BLaER1 treated with 17β-estradiol and CSF1 and Interleukin-3, amounts not matched to agents 10 nM and 100 nM (cell line): ENCODE data around the gene TCEA2.

Experiments used
- H3K27ac ChIP-seq, 11 experiments: shearing (Covaris generic); formaldehyde crosslinking; 2 replicates each; pipeline ENCODE4 v1.8.1; 2022
- H3K27me3 ChIP-seq, 11 experiments: shearing (Covaris generic); formaldehyde crosslinking; 2 replicates each; pipeline ENCODE4 v1.8.1; 2022
- H3K36me3 ChIP-seq, 11 experiments: shearing (Covaris generic); formaldehyde crosslinking; 2 replicates each; pipeline ENCODE4 v1.8.1; 2022
- H3K4me1 ChIP-seq, 10 experiments: shearing (Covaris generic); formaldehyde crosslinking; 2 replicates each; pipeline ENCODE4 v1.8.1; 2022
- H3K4me2 ChIP-seq, 11 experiments: shearing (Covaris generic); formaldehyde crosslinking; 2 replicates each; pipeline ENCODE4 v1.8.1; 2022
- H3K4me3 ChIP-seq, 10 experiments: shearing (Covaris generic); formaldehyde crosslinking; 2 replicates each; pipeline ENCODE4 v1.8.1; 2022
- H3K9ac ChIP-seq, 11 experiments: shearing (Covaris generic); formaldehyde crosslinking; 2 replicates each; pipeline ENCODE4 v1.8.1; 2022
- H3K9me3 ChIP-seq, 11 experiments: shearing (Covaris generic); formaldehyde crosslinking; replicated peaks in 1 of 11; 2 replicates each; pipeline ENCODE4 v1.8.1; 2022
- H4K20me1 ChIP-seq, 11 experiments: shearing (Covaris generic); formaldehyde crosslinking; 2 replicates each; pipeline ENCODE4 v1.8.1; 2022
- Cebpa-rat ChIP-seq, 11 experiments: shearing (Covaris generic); IDR thresholded peaks; 2 replicates each; pipeline ENCODE4 v1.8.1; 2022

Gene TCEA2

DNA sequence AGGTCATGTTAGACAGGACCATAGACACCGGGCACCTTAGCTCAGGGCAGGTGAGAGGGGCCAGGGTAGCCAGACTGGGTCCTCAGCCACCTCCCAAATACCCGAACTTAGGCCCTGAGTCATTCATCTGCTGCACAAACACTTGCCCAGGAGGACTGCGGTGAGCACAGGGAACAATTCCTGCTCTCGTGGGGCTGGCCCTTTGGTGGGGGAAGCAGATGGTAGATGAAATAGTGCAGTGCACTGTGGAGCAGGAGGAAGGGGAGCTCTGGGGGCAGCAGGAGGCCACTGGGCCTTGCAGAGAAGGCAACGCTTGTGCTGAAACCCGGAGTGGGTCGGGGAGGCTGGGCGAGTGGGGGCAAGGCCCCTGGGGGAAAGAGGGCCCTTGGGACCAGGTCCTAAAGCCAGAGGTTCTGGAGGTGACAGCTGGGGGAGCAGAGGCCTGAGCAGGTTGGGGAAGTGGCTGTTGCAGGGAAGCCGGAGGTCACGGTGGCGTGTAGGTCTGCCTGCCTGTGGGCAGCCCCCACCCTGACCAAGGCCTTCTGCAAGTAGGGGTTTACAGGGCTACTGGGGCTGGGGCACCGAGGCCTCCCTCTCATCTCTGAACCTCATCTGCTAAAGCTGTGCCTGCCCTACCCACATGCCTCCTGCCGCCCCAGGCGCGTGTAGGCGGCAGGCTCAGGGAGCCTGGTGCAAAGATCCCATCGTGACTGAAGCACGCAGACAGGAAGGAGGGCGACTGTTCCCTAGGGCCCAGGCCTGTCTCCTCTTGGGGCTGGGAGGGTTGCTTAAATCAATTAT lies 49.0 kb downstream of the TCEA2 start:
- no peak for TF ChIP-seq Cebpa-rat (IDR thresholded peaks at IDR 0.05)
- Histone ChIP-seq H3K4me3 (no peak overlapping the region), H3K4me1 (peaks cover 32 to 74% (median 65%) of the 10 kb centered on the region in 10 experiments), H3K27ac (peak overlapping the region in 6 of 11 experiments; percentile 9 to 52 (median 42); a peak in 9 of 22 replicates), H3K4me2 (peak overlapping the region; percentile 42 to 94 (median 85)), H3K9me3 (no peaks in the 10 kb centered on the region), H4K20me1 (peaks cover 0 to 35% (median 0%) of the 10 kb centered on the region in 11 experiments; a peak in 7 of 22 replicates), H3K9ac (peak overlapping the region in 9 of 11 experiments; percentile 15 to 51 (median 25); a peak in 10 of 22 replicates), H3K27me3 (peaks cover 0 to 7% (median 0%) of the 10 kb centered on the region in 11 experiments; a peak in 3 of 22 replicates), H3K36me3 (no peaks in the 10 kb centered on the region)

DNA sequence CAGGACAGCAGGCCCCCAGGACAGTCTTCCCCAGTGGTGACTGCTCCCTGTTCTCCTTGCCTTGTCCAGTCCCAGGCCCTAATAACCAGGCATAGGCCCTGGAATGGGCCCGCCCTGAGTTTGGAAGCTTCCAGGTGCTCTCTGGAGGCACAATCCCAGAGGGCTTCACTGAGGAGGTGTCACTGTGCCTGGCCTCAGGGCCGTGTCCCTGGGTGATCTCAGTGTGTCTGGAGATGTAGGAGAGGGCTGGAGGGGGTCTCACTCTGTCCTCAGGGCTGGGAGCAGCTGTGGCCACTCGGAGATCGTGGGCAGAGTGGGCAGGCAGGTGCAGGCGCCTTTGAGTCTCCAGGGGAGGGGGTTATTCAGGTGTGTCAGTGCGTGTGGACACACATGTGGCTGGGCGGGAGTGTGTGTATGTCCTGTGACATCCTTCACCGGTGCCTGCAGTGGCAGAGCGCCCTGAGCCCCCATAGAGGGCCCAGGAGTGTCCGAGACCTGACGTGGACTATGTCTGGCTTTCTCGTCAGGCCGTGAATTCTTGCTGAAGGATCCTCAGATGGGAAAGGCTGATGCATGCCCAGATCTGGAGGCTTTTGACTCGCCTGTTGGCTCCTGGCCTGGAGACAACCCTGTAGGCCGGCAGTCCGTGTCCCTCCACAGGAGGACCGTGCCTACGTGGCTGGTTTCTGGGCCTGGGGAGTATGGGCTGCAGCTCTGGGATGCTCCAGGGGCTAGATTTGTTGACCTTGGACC lies 49.9 kb downstream of the TCEA2 start:
- peaks cover 24 to 66% (median 57%) of the 10 kb centered on the region in 10 experiments for H3K4me1 ChIP-seq
- H4K20me1 ChIP-seq, result peaks cover 0 to 29% (median 0%) of the 10 kb centered on the region in 11 experiments; a peak in 7 of 22 replicates
- H3K27ac ChIP-seq, result peak overlapping the region in 6 of 11 experiments; percentile 9 to 52 (median 42); a peak in 6 of 22 replicates
- H3K36me3 ChIP-seq, result no peaks in the 10 kb centered on the region
- H3K27me3 ChIP-seq, result peaks cover 0 to 7% (median 0%) of the 10 kb centered on the region in 11 experiments; a peak in 3 of 22 replicates
- H3K4me3 ChIP-seq, result no peak overlapping the region
- no peak for TF ChIP-seq Cebpa-rat (IDR thresholded peaks at IDR 0.05)
- peak overlapping the region; percentile 42 to 94 (median 85) for H3K4me2 ChIP-seq
- peak overlapping the region in 8 of 11 experiments; percentile 15 to 51 (median 32); a peak in 10 of 22 replicates for H3K9ac ChIP-seq
- H3K9me3 ChIP-seq, result no peaks in the 10 kb centered on the region

DNA sequence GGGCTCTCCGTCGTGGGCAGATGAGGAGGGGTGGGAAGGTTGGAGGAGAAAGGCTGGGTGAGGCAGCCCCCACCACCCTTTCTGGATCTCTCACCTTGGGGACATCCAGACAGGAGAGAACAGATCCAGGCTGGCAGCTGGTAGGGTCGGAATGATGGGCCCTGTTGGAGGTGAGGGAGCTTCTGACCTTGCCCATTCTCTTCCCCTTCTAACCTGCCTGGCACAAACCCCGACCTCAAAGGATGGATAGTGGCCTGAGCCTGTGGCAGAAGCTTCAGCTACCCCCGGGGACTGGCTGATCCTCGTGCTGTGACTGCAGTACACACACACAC lies 50.4 kb downstream of the TCEA2 start:
- no peak overlapping the region for H3K27ac ChIP-seq
- H3K27me3 ChIP-seq, result peaks cover 0 to 7% (median 0%) of the 10 kb centered on the region in 11 experiments; a peak in 3 of 22 replicates
- H3K4me1 ChIP-seq, result peaks cover 18 to 60% (median 51%) of the 10 kb centered on the region in 10 experiments
- peaks cover 0 to 29% (median 0%) of the 10 kb centered on the region in 11 experiments; a peak in 7 of 22 replicates for H4K20me1 ChIP-seq
- no peak for TF ChIP-seq Cebpa-rat (IDR thresholded peaks at IDR 0.05)
- no peaks in the 10 kb centered on the region for H3K36me3 ChIP-seq
- H3K9me3 ChIP-seq, result no peaks in the 10 kb centered on the region
- H3K4me3 ChIP-seq, result no peak overlapping the region
- peak overlapping the region in 10 of 11 experiments; percentile 42 to 94 (median 87); a peak in 17 of 22 replicates for H3K4me2 ChIP-seq
- H3K9ac ChIP-seq, result peak overlapping the region in 1 of 11 experiments; percentile 25; a peak in 2 of 22 replicates

DNA sequence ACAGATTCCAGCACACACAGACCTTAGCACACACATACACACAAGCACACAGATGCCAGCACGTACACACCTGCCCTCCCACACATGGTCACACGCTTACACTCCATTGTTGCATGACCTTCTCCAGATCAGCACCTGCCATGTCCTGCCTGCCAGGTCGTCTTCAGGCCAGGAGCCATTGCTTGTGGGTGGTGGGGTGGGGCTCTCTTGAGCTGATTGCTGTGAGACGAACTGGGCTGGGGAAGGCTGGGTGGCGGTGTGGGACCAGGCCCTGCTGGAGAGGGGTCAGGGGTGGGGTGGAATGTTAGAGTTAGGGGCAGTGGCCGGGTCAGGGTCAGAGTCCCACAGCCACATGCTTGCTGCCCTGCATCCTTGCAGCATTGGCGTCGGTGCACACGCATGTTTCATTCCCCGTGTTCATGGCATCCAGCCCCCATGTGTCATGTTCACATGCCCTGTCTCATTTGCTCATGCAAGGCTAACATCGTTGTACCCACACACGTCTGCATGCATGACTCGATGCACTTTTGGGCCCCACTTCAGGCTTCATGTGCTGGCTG lies 50.9 kb downstream of the TCEA2 start:
- Histone ChIP-seq H3K27me3 (peaks cover 0 to 7% (median 0%) of the 10 kb centered on the region in 11 experiments; a peak in 3 of 22 replicates), H3K9ac (no peak overlapping the region), H3K4me1 (peaks cover 15 to 56% (median 47%) of the 10 kb centered on the region in 10 experiments), H4K20me1 (peaks cover 0 to 29% (median 0%) of the 10 kb centered on the region in 11 experiments; a peak in 7 of 22 replicates), H3K9me3 (no peaks in the 10 kb centered on the region), H3K27ac (no peak overlapping the region), H3K4me2 (peak overlapping the region in 7 of 11 experiments; percentile 80 to 94 (median 89); a peak in 13 of 22 replicates), H3K4me3 (no peak overlapping the region), H3K36me3 (no peaks in the 10 kb centered on the region)
- no peak for TF ChIP-seq Cebpa-rat (IDR thresholded peaks at IDR 0.05)

DNA sequence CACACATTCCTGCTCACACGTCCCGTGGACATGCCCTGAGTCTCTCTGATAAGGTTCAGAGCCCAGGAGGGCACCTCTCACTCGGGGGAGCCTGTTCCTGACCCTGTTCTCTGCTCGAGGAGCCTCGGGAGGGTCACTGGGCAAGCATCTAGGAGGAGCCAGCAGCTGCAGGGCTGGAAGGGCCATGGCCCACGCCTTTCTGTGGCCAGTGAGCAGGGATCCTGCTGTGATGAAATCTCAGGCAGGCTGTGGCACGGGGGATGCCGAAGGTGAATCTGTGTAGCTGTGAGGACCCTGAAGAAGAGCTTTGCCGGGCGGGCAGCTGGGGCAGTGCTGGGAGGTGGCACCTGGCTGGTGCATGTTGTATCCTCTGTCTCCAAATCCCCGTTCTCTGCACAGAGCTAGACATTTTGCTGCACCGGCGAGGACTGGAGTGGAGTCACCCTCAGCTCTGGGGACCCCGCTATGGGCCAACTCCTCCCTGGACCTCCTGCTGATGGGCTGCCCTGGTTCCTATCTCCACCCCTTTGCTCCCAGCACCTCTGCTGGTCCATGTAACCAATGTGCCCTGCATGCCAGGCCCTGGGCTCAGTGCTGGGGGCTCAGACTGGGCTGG lies 51.5 kb downstream of the TCEA2 start:
- Histone ChIP-seq H3K36me3 (no peaks in the 10 kb centered on the region), H4K20me1 (peaks cover 0 to 29% (median 0%) of the 10 kb centered on the region in 11 experiments; a peak in 6 of 22 replicates), H3K27ac (no peak overlapping the region), H3K9me3 (no peaks in the 10 kb centered on the region), H3K4me1 (peaks cover 15 to 52% (median 43%) of the 10 kb centered on the region in 10 experiments), H3K9ac (no peak overlapping the region), H3K4me3 (no peak overlapping the region), H3K4me2 (peak overlapping the region in 2 of 11 experiments; percentile 89 to 92; a peak in 3 of 22 replicates), H3K27me3 (peaks cover 0 to 7% (median 0%) of the 10 kb centered on the region in 11 experiments; a peak in 3 of 22 replicates)
- no peak for TF ChIP-seq Cebpa-rat (IDR thresholded peaks at IDR 0.05)

DNA sequence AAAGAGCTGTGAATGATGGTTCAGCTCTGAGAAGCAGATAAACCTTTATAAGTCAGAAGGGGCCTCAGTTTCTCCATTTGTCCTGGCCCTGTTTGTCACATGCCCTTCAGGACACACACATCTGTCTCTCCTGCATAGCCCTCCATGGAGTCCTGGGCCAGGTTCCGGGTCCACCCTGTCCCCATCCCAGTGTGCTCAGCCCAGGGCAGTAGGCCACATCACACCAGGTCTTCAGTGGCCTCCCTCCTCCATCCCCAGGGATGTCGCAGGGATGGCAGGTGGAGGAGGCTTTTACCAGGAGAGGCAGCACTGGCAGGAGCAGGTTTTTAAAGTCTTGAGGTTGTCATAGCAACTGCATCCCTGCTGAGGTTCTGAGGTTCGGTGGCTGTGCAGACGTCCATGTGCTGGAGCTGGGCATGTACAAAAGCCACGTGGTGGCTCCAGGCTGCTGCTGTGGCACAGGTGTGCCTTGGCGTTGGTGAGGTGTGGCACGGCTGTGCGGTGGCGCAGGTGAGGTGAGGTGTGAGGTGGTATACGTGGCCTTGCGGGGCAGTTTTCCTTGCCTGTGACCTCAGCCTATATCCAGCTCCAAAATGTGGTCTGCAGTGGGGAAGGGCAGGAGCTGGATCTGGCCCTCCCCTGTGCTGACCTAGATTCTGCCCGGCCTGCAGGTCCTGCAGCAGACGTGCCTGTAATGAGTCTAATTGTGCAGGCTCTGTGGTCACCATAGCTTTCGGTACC lies 52.3 kb downstream of the TCEA2 start:
- H3K9ac ChIP-seq, result no peak overlapping the region
- H3K4me1 ChIP-seq, result peaks cover 19 to 52% (median 43%) of the 10 kb centered on the region in 10 experiments
- no peaks in the 10 kb centered on the region for H3K36me3 ChIP-seq
- no peak overlapping the region for H3K27ac ChIP-seq
- no peak overlapping the region for H3K4me3 ChIP-seq
- no peaks in the 10 kb centered on the region for H3K9me3 ChIP-seq
- peaks cover 0 to 7% (median 0%) of the 10 kb centered on the region in 11 experiments; a peak in 3 of 22 replicates for H3K27me3 ChIP-seq
- H4K20me1 ChIP-seq, result peaks cover 0 to 29% (median 0%) of the 10 kb centered on the region in 11 experiments; a peak in 5 of 22 replicates
- TF ChIP-seq Cebpa-rat (IDR thresholded peaks at IDR 0.05), result no peak
- H3K4me2 ChIP-seq, result no peak overlapping the region

DNA sequence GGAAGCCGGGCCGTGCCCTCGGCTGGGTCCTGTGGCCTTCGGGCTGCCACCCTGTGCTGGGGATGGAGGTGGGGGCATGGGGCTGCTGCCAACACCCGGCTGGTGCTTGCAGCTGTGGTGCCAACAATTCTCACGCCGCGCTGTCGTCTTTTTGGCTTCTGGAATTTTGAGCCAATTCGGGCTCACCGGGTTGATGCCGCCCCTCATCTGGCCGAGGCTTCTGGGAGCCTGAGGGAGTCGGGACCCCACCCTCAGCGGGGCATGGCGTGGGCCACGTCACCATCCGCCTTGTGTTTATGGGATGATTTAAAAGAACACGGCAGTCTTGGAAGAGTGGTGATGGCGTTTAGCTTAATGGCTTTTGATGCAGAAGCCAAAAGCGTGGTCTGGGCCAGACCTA lies 53.0 kb downstream of the TCEA2 start:
- no peak overlapping the region for H3K27ac ChIP-seq
- H4K20me1 ChIP-seq, result peaks cover 0 to 29% (median 0%) of the 10 kb centered on the region in 11 experiments; a peak in 5 of 22 replicates
- no peak for TF ChIP-seq Cebpa-rat (IDR thresholded peaks at IDR 0.05)
- no peaks in the 10 kb centered on the region for H3K36me3 ChIP-seq
- H3K4me3 ChIP-seq, result no peak overlapping the region
- H3K4me1 ChIP-seq, result peaks cover 19 to 51% (median 43%) of the 10 kb centered on the region in 10 experiments
- H3K4me2 ChIP-seq, result no peak overlapping the region
- peaks cover 0 to 7% (median 0%) of the 10 kb centered on the region in 11 experiments; a peak in 3 of 22 replicates for H3K27me3 ChIP-seq
- no peak overlapping the region for H3K9ac ChIP-seq
- no peaks in the 10 kb centered on the region for H3K9me3 ChIP-seq
